IMR-90 (cell line): ENCODE results near the gene EPB41L1. TPM values are rescaled to one million over a fixed set of nuclear protein-coding genes. Genes with fewer than 3 reads are reported as not detected.

ENCODE experiments used
- ATAC-seq: fragments of 200-7000 bp; cut with Tn5 transposase; 2 replicates; pipeline ENCODE4 v1.9.1; 2020; ENCODE audit warnings: low read depth, mild to moderate bottlenecking, moderate library complexity
- BruUV-seq: library from RNA; stranded (reverse); fragments of 400-500 nt; replicated peaks from 2 replicates; lab custom pipeline; 2021; lab: Mats Ljungman, UMichigan
- CTCF ChIA-PET: fragments of 300-600 bp; formaldehyde crosslinking; extraction: SDS; loops from one replicate; lab custom pipeline; 2021; ENCODE audit warnings: antibody characterized with exemption; lab: Yijun Ruan, JAX
- POLR2A ChIA-PET: fragments of 300-600 bp; sonication (Branson Sonifier 250); formaldehyde crosslinking; loops from one replicate; lab custom pipeline; 2022; ENCODE audit warnings: antibody characterized with exemption; ENCODE audit not compliant: unreplicated experiment; lab: Charles Lee
- DNase-seq: peaks from one replicate; pipeline ENCODE4 v3.0.0; 2013
- H2AFZ ChIP-seq: replicated peaks from 2 replicates; pipeline ENCODE3; 2013; ENCODE audit warnings: low read length, mild to moderate bottlenecking; ENCODE audit not compliant: poor library complexity
- H2AK5ac ChIP-seq: 2 replicates; pipeline ENCODE4 v1.6.1; 2013; ENCODE audit warnings: low read depth, low read length, inconsistent platforms
- H2AK9ac ChIP-seq: replicated peaks from 2 replicates; pipeline ENCODE3; 2013; ENCODE audit warnings: mild to moderate bottlenecking, low read depth, low read length, moderate library complexity; ENCODE audit not compliant: poor library complexity
- H2BK120ac ChIP-seq: 2 replicates; pipeline ENCODE4 v1.6.1; 2013; ENCODE audit warnings: low read depth, low read length, inconsistent platforms
- H2BK15ac ChIP-seq: 3 replicates; pipeline ENCODE4 v1.6.1; 2013; ENCODE audit warnings: low read depth, low read length, inconsistent platforms
- H2BK20ac ChIP-seq: 2 replicates; pipeline ENCODE4 v1.6.1; 2013; ENCODE audit warnings: low read depth, mild to moderate bottlenecking, inconsistent platforms, low read length, moderate library complexity
- H2BK5ac ChIP-seq: 2 replicates; pipeline ENCODE4 v1.6.1; 2013; ENCODE audit warnings: mild to moderate bottlenecking, low read depth, low read length, inconsistent platforms; ENCODE audit not compliant: poor library complexity, severe bottlenecking
- H3K14ac ChIP-seq: replicated peaks from 2 replicates; pipeline ENCODE4 v1.6.1; 2013; ENCODE audit warnings: low read depth, low read length, inconsistent platforms
- H3K18ac ChIP-seq: 2 replicates; pipeline ENCODE4 v1.6.1; 2013; ENCODE audit warnings: low read depth, low read length, control low read depth
- H3K23ac ChIP-seq: 2 replicates; pipeline ENCODE4 v1.6.1; 2013; ENCODE audit warnings: low read depth, low read length, inconsistent platforms
- H3K27ac ChIP-seq: 2 replicates; pipeline ENCODE4 v1.5.1; 2013; ENCODE audit warnings: mild to moderate bottlenecking, control low read depth, low read length; ENCODE audit not compliant: insufficient read depth
- H3K27me3 ChIP-seq: 2 replicates; pipeline ENCODE4 v1.6.1; 2013; ENCODE audit warnings: low read length; ENCODE audit not compliant: control insufficient read depth, insufficient read depth
- H3K36me3 ChIP-seq: 2 replicates; pipeline ENCODE4 v1.6.1; 2013; ENCODE audit warnings: low read length, mixed read lengths; ENCODE audit not compliant: control insufficient read depth, insufficient read depth
- H3K4ac ChIP-seq: 2 replicates; pipeline ENCODE4 v1.6.1; 2013; ENCODE audit warnings: low read depth, low read length, inconsistent platforms
- H3K4me1 ChIP-seq: 2 replicates; pipeline ENCODE4 v1.6.1; 2013; ENCODE audit warnings: low read length, mixed read lengths; ENCODE audit not compliant: control insufficient read depth, insufficient read depth
- H3K4me2 ChIP-seq: 2 replicates; pipeline ENCODE4 v1.6.1; 2013; ENCODE audit warnings: low read depth, mild to moderate bottlenecking, control low read depth, low read length, moderate library complexity
- H3K4me3 ChIP-seq: 2 replicates; pipeline ENCODE4 v1.5.1; 2013; ENCODE audit warnings: low read depth, mild to moderate bottlenecking, control low read depth, low read length, moderate library complexity; ENCODE audit not compliant: insufficient read depth
- H3K56ac ChIP-seq: 2 replicates; pipeline ENCODE4 v1.6.1; 2013; ENCODE audit warnings: low read length, inconsistent platforms; ENCODE audit not compliant: insufficient read depth; ENCODE audit errors: extremely low read depth
- H3K79me1 ChIP-seq, 2 experiments: 2 replicates each; pipeline ENCODE4 v1.6.1; 2013; ENCODE audit warnings: low read length in 2 of 2, inconsistent platforms in 1 of 2, low read depth in 1 of 2
- H3K9ac ChIP-seq: 2 replicates; pipeline ENCODE4 v1.6.1; 2013; ENCODE audit warnings: low read depth, low read length, control low read depth
- H3K9me1 ChIP-seq: 2 replicates; pipeline ENCODE4 v1.6.1; 2013; ENCODE audit warnings: low read length, inconsistent platforms; ENCODE audit not compliant: insufficient read depth
- H3K9me3 ChIP-seq: 2 replicates; pipeline ENCODE4 v1.6.1; 2013; ENCODE audit warnings: low read length; ENCODE audit not compliant: control insufficient read depth, insufficient read depth
- H4K20me1 ChIP-seq: 2 replicates; pipeline ENCODE4 v1.6.1; 2013; ENCODE audit warnings: low read length, inconsistent platforms; ENCODE audit not compliant: insufficient read depth
- H4K5ac ChIP-seq: 2 replicates; pipeline ENCODE4 v1.6.1; 2013; ENCODE audit warnings: mild to moderate bottlenecking, low read depth, low read length, control low read depth
- H4K8ac ChIP-seq, 2 experiments: 2 replicates each; pipeline ENCODE4 v1.6.1; 2013; ENCODE audit warnings: low read depth in 2 of 2, low read length in 2 of 2, control low read depth in 1 of 2, inconsistent platforms in 1 of 2
- H4K91ac ChIP-seq: 2 replicates; pipeline ENCODE4 v1.6.1; 2013; ENCODE audit warnings: low read depth, low read length, inconsistent platforms; ENCODE audit not compliant: insufficient read depth
- MAFK ChIP-seq: IDR thresholded peaks from 2 replicates; pipeline ENCODE4 v1.6.1; 2012; ENCODE audit warnings: low read depth, low read length, improper control_type of control experiment
- MAZ ChIP-seq: IDR thresholded peaks from 2 replicates; pipeline ENCODE4 v1.6.1; 2012; ENCODE audit warnings: low read depth, mild to moderate bottlenecking, low read length, improper control_type of control experiment, moderate library complexity, borderline replicate concordance
- MXI1 ChIP-seq: IDR thresholded peaks from 2 replicates; pipeline ENCODE4 v1.6.1; 2012; ENCODE audit warnings: low read depth, mild to moderate bottlenecking, low read length, moderate library complexity, borderline replicate concordance
- POLR2A ChIP-seq: IDR thresholded peaks from 2 replicates; pipeline ENCODE4 v1.6.1; 2012; ENCODE audit warnings: mild to moderate bottlenecking, low read depth, low read length
- RCOR1 ChIP-seq: IDR thresholded peaks from 2 replicates; pipeline ENCODE4 v1.6.1; 2012; ENCODE audit warnings: mild to moderate bottlenecking, low read length, improper control_type of control experiment; ENCODE audit not compliant: insufficient replicate concordance
- SMC3 ChIP-seq: fragments of 150-350 bp; IDR thresholded peaks from 2 replicates; pipeline ENCODE4 v1.6.1; 2016; ENCODE audit warnings: low read depth, mild to moderate bottlenecking, antibody characterized with exemption, low read length, moderate library complexity
- USF2 ChIP-seq: fragments of 150-350 bp; IDR thresholded peaks from 2 replicates; pipeline ENCODE4 v1.6.1; 2017; ENCODE audit warnings: mild to moderate bottlenecking, antibody characterized with exemption, low read length, low read depth
- WGBS, 2 experiments: methylation state at CpG; one replicate each; pipeline versions ENCODE4 v1.1.5 to v1.1.7; 2013; ENCODE audit warnings: missing lambda C conversion rate in 2 of 2; ENCODE audit not compliant: insufficient read length in 1 of 2; ENCODE audit errors: extremely low coverage in 2 of 2; 5-methylcytosine and 5-hydroxymethylcytosine counted together
- dilution Hi-C: fragments of 300-500 bp; cut with HindIII; formaldehyde crosslinking; loops from one replicate; pipeline ENCODE4 v1.14.3; 2018; ENCODE audit warnings: low sequenced_read_pairs; ENCODE audit not compliant: unreplicated experiment
- in situ Hi-C: fragments of 300-500 bp; cut with MboI; formaldehyde crosslinking; loops from 3 replicates; pipeline ENCODE4 v1.14.3; 2019; ENCODE audit warnings: low sequenced_read_pairs, inconsistent platforms, mixed read lengths
- intact Hi-C: fragments of 100-400 bp; cut with micrococcal nuclease; formaldehyde crosslinking; loops from 2 replicates; pipeline ENCODE4 v1.10.0; 2022
- polyA plus RNA-seq, 3 experiments: library from polyadenylated mRNA; depleted of rRNA; stranded (reverse); fragments of >200 nt; gene quantifications; 2 replicates each; pipeline ENCODE4 v1.2.3, GENCODE V29; 2012; ENCODE audit warnings: low replicate concordance in 1 of 3
- total RNA-seq: library from RNA; depleted of rRNA; stranded (reverse); fragments of >200 nt; gene quantifications from 2 replicates; pipeline ENCODE4 v1.2.3, GENCODE V29; 2012

The EPB41L1 gene
- total and polyA plus RNA-seq, 2 of the 4 experiments (the other 2 are of a cell fraction), result 12.5 to 33.7 TPM

GRCh38 chr20:36251426-36251825, 96.9 kb downstream of the EPB41L1 start:
- BruUV-seq, result no TSS peak
- Histone ChIP-seq H3K27me3 (no peaks in the 10 kb centered on the region), H3K36me3 (peaks cover 50% of the 10 kb centered on the region), H3K4me2 (no peak overlapping the region), H3K18ac (no peak overlapping the region), H3K9me1 (peaks cover 9% of the 10 kb centered on the region; the same call in 1 of the 2 replicates), H4K91ac (no peak overlapping the region), H2AFZ (no peak overlapping the region), H3K14ac (no peak overlapping the region), H2BK5ac (no peak overlapping the region), H3K9me3 (no peaks in the 10 kb centered on the region), H4K20me1 (peaks cover 17% of the 10 kb centered on the region), H4K8ac (no peak overlapping the region), H3K23ac (no peak overlapping the region), H3K4me1 (no peaks in the 10 kb centered on the region), H2AK5ac (no peak overlapping the region), H2BK120ac (no peak overlapping the region), H2BK20ac (no peak overlapping the region), H2BK15ac (no peak overlapping the region), H3K27ac (no peak overlapping the region), H3K4me3 (no peak overlapping the region), H4K5ac (no peak overlapping the region), H3K9ac (no peak overlapping the region), H3K4ac (no peak overlapping the region), H3K79me1 (peaks cover 31 to 32% of the 10 kb centered on the region in 2 experiments), H3K56ac (no peak overlapping the region), H2AK9ac (no peak overlapping the region)
- ChIA-PET POLR2A (no interaction called here), CTCF (no interaction called here)
- TF ChIP-seq MXI1, result no peak
- no peak for TF ChIP-seq SMC3
- no peak for TF ChIP-seq RCOR1
- TF ChIP-seq MAZ, result no peak
- no peak for TF ChIP-seq USF2
- no peak for TF ChIP-seq POLR2A
- no peak for TF ChIP-seq MAFK
- in situ Hi-C loops, result no loop called here
- intact Hi-C loops, result no loop called here
- no peak for ATAC-seq
- dilution Hi-C loops, result no loop called here
- DNase-seq, result no peak
- 93% methylated on average over 5 of the region's 5 CpGs; no CpG with 5 or more reads in 1 of the 2 experiments for WGBS, 2 experiments
